Smooth muscle cell (in vitro differentiated cells): ENCODE measurements around the gene LEAP2. TPM values are rescaled to one million over a fixed set of nuclear protein-coding genes. Genes with fewer than 3 reads are reported as not detected.

Experiments used
- DNase-seq: peaks from one replicate; lab custom pipeline; 2025; ENCODE audit not compliant: unreplicated experiment; lab: John Stamatoyannopoulos, UW
- H2AFZ ChIP-seq: fragments of 200-600 bp; sonication (generic); 2 replicates; pipeline ENCODE4 v1.6.0; 2016; ENCODE audit warnings: antibody characterized with exemption, low read depth, mild to moderate bottlenecking
- H3F3A ChIP-seq: fragments of 200-600 bp; sonication (generic); 2 replicates; pipeline ENCODE4 v1.6.0; 2017; ENCODE audit warnings: antibody characterized with exemption, low read depth
- H3K27ac ChIP-seq: fragments of 200-600 bp; sonication (generic); 2 replicates; pipeline ENCODE4 v1.5.1; 2016; ENCODE audit warnings: low read depth, mild to moderate bottlenecking
- H3K27me3 ChIP-seq: fragments of 200-600 bp; sonication (generic); 2 replicates; pipeline ENCODE4 v1.6.1; 2016; ENCODE audit warnings: low read depth, mild to moderate bottlenecking
- H3K36me3 ChIP-seq: fragments of 200-600 bp; sonication (generic); 2 replicates; pipeline ENCODE4 v1.5.1; 2016; ENCODE audit warnings: low read depth
- H3K4me1 ChIP-seq: fragments of 200-600 bp; sonication (generic); 2 replicates; pipeline ENCODE4 v1.5.1; 2016; ENCODE audit warnings: low read depth
- H3K4me2 ChIP-seq: fragments of 200-600 bp; sonication (generic); 2 replicates; pipeline ENCODE4 v1.6.0; 2016; ENCODE audit warnings: mild to moderate bottlenecking
- H3K4me3 ChIP-seq: fragments of 200-600 bp; sonication (generic); 2 replicates; pipeline ENCODE4 v1.5.1; 2016; ENCODE audit warnings: mild to moderate bottlenecking
- H3K79me2 ChIP-seq: fragments of 200-600 bp; sonication (generic); 2 replicates; pipeline ENCODE4 v1.6.0; 2016; ENCODE audit warnings: low read depth, mild to moderate bottlenecking
- H3K9ac ChIP-seq: fragments of 200-600 bp; sonication (generic); 2 replicates; pipeline ENCODE4 v1.6.0; 2016; ENCODE audit warnings: low read depth
- H3K9me3 ChIP-seq: fragments of 200-600 bp; sonication (generic); replicated peaks from 2 replicates; pipeline ENCODE4 v1.5.1; 2016; ENCODE audit warnings: low read depth
- H4K20me1 ChIP-seq: fragments of 200-600 bp; sonication (generic); 2 replicates; pipeline ENCODE4 v1.6.0; 2016; ENCODE audit warnings: low read depth
- CTCF ChIP-seq: fragments of 200-600 bp; sonication (generic); IDR thresholded peaks from 2 replicates; pipeline ENCODE4 v1.5.1; 2017; ENCODE audit warnings: borderline replicate concordance, mild to moderate bottlenecking, antibody characterized with exemption; ENCODE audit not compliant: insufficient read depth, poor library complexity, severe bottlenecking
- WGBS: methylation state at CpG from one replicate; pipeline ENCODE4 v1.1.7; 2016; ENCODE audit warnings: low lambda C conversion rate; 5-methylcytosine and 5-hydroxymethylcytosine counted together
- polyA plus RNA-seq: library from polyadenylated mRNA; unstranded; fragments of >200 nt; fragmentation: Nextera tagmentation; extraction: Ambion mirVana; gene quantifications from 2 replicates; pipeline ENCODE4 v1.2.1, GENCODE V29; 2016
- total RNA-seq: library from RNA; depleted of rRNA; stranded (reverse); fragments of >200 nt; gene quantifications from 2 replicates; pipeline ENCODE4 v1.2.3, GENCODE V29; 2014

Gene LEAP2
- total and polyA plus RNA-seq, 2 experiments from 2014 or later, result 0.27 to 0.55 TPM

- no peak overlapping the region for H3K4me3 ChIP-seq
- peaks cover 57% of the 10 kb centered on the region for H3F3A ChIP-seq
- no peaks in the 10 kb centered on the region for H3K9me3 ChIP-seq
- no peaks in the 10 kb centered on the region for H3K27me3 ChIP-seq
- no peak for DNase-seq
- H3K4me1 ChIP-seq, result no peaks in the 10 kb centered on the region
- no peak for TF ChIP-seq CTCF
- H3K36me3 ChIP-seq, result peaks cover 6% of the 10 kb centered on the region
- no peak overlapping the region for H2AFZ ChIP-seq
- H3K79me2 ChIP-seq, result peaks cover 6% of the 10 kb centered on the region
- peaks cover 67% of the 10 kb centered on the region for H4K20me1 ChIP-seq
- H3K27ac ChIP-seq, result peak overlapping the region; percentile 44
- H3K4me2 ChIP-seq, result no peak overlapping the region
- WGBS, result 93% methylated on average over 1 of the region's 1 CpG
- no peak overlapping the region for H3K9ac ChIP-seq
Measured at GRCh38 chr5:132876020-132876759, 2.7 kb downstream of the LEAP2 start.

DNA sequence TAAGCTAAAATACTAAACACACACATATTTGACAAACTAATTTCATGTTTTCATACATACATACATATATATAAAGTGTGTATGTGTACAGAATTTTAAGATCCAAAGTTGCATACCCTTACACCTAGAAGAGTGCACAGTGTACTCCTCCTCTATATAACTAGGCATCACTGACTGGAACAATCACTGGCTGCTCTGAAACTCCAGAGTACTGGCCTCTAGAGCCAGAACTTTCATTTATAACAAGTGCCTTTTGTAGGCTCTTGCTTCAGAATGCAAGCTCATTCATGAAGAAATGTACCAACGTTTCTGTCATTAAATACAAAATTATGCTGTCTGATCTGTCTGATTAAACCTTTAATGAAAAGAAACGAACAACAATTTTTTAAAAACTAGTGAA is 4.0 kb downstream of the LEAP2 start:
- Histone ChIP-seq H3K9me3 (no peaks in the 10 kb centered on the region), H3K27me3 (no peaks in the 10 kb centered on the region), H3K79me2 (peaks cover 6% of the 10 kb centered on the region), H3K4me2 (no peak overlapping the region), H2AFZ (no peak overlapping the region), H3K4me3 (no peak overlapping the region), H3K4me1 (no peaks in the 10 kb centered on the region), H4K20me1 (peaks cover 79% of the 10 kb centered on the region), H3K27ac (peak overlapping the region; percentile 44), H3F3A (peaks cover 51% of the 10 kb centered on the region), H3K9ac (no peak overlapping the region), H3K36me3 (peaks cover 11% of the 10 kb centered on the region)
- 90% methylated on average over 2 of the region's 2 CpGs for WGBS
- TF ChIP-seq CTCF, result no peak
- no peak for DNase-seq

DNA sequence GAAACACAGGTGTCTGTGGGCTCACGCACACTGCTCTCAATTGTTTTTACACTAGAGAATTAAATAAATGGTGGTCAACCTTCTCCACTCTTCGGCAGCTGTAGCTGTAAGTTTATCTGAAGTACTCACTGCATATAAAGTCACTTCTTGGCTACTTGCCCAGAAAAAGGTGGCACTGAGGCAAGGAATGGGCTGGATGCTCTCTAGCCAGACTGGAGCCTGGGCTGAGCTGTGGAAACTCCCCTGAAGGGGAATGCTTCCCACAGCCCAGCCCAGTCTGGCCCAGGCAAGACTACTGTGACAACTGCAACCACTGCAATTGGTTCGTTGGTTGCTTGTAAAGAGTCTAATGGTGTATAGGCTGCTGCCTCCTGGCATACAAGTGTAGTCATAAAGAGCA is 4.5 kb downstream of the LEAP2 start:
- DNase-seq, result no peak

More for the DNA sequence above, 4.5 kb downstream of the LEAP2 start:
- Histone ChIP-seq H4K20me1 (peaks cover 84% of the 10 kb centered on the region), H3K36me3 (peaks cover 16% of the 10 kb centered on the region), H3K9ac (no peak overlapping the region), H3K79me2 (peaks cover 6% of the 10 kb centered on the region), H3F3A (peaks cover 47% of the 10 kb centered on the region), H3K27ac (no peak overlapping the region), H3K4me2 (no peak overlapping the region), H3K4me3 (no peak overlapping the region), H3K4me1 (no peaks in the 10 kb centered on the region), H3K27me3 (no peaks in the 10 kb centered on the region), H2AFZ (no peak overlapping the region), H3K9me3 (no peaks in the 10 kb centered on the region)
- 87% methylated on average over 3 of the region's 3 CpGs for WGBS
- no peak for TF ChIP-seq CTCF
